GM21367 (cell line): ENCODE results near the gene CYFIP1.

Experiments used
- ATAC-seq: cut with Tn5 transposase; IDR thresholded peaks from one replicate; pipeline ENCODE4 v1.9.1; 2021; ENCODE audit not compliant: unreplicated experiment

Gene CYFIP1

DNA sequence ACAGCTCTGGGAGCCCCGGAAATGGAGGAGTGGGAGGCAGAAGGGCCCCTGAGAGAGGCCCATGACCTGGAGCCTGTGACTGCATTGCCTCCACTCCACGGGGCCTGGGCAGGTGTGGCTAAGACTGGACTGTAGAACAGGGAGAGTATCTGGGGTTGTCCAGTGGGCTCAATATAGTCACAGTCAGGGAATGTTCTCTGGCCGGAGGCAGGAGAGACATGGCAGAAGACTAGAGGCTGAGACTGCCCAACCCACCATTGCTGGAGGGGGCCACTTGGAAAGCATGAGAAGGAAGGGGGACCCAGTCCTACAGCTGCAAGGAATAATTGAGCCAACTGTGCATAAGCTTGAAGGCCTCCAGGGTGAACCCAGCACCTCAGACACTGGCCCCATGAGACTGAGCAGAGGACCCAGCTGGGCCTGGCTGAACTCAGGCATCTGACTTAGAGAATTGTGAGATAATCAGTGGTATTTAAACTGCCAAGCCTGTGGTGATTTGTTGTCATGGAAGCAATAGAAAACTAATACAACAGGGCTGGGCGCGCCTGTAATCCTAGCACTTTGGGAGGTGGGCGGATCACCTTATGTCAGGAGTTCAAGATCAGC is 108.6 kb downstream of the CYFIP1 start:
- no peak for ATAC-seq

DNA sequence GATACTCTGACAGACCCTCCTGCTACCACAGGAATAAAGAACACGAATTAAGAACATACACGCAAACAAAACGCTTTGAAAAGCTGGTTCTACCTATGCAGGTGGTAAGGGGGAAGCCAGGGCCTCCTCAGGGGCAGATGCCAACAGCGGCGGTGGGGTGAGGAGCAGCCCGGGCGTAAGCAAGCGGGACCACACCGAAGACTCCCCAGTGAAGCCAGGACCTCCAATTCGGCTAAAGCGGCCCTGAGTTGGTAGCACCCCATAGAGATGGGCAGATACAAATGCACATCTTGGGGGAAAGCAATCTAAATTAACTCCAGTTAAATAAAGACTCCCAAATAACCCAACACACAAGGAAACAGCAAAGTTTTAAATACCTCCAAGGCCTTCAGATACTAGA is 109.3 kb downstream of the CYFIP1 start:
- ATAC-seq = no peak

DNA sequence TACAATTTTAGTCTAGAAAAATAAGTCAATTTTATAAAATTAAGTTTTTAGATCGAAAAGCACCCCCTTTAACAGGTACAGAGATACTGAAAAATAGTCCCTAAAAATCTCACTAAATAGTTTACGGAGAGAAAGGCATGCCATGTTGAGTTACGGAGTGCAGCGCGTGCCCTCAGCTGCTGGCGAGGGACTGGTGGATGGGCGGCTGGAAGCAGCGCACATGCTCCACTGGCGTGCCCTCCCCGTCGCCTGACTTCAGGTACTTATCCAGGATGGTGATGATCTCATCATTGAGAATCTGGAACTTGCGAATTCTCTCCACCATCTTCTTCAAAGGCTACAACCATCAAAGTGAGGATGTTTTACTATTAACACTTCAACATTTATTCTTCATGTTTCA is 110.3 kb downstream of the CYFIP1 start:
- no peak for ATAC-seq

DNA sequence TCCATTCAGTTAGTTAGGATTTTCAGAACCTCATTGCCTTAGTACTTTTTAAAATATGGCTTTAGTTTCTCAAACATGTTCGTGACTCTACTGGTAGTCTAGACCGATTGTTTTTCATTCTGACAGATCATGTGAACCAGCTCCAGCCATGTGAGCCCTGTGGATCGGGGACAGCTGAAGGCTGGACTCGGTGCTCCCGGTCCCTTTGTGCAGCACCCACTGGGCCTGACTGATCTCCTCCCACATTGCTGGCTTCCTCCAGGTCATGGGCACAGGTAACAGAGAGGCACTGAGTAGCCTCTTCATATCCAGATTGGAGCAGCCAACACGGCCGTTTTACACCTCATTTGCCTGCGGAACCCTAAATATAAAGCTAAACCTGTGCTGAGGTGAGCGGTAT is 111.2 kb downstream of the CYFIP1 start:
- no peak for ATAC-seq

DNA sequence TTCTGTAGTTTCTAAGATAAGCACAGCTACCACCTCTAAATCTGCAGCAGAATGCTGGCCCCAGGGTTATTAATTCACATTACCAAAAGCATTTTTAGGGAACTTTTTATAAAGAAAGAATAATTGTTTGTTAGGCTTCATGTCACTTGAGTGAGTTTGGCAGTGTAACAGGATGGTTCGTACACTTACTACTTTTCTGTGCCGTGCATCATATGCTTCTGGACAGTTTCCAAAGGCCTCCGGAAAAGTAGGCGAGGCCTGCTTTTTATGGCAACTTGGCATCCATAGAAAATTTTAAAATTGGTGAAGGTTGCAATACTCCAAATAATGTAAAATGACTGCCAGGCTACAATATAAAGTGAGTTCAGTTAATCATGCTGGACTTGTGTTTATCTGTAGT is 111.7 kb downstream of the CYFIP1 start:
- no peak for ATAC-seq

DNA sequence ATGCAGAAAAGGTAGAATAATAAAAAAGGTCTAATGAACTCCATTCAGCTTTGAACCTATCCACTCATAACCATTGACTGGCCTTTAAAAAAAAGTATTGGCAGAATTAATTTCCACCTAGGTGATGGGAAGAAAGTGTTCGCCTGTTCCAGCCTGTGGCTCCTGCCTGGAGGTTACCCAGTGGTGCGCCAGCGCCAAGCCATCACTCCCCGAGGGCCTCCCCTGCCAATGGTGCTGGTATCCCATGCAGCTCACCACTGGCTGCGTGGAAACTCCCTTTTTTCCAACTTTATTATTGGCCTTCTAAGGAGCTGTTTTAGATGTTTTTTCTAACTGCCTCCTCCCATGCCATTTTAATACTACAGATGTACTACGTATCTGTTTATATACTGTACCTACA is 112.3 kb downstream of the CYFIP1 start:
- no peak for ATAC-seq

DNA sequence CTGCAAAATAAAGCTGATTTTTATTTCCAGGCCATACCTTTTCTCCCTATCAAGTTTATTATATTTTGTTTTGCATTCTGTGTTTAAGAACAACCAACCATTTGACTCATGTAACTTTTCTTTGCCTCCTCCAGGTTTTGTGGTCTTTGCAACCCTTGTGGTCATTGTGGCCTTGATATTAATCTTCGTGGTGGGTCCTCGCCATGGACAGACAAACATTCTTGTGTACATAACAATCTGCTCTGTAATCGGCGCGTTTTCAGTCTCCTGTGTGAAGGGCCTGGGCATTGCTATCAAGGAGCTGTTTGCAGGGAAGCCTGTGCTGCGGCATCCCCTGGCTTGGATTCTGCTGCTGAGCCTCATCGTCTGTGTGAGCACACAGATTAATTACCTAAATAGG is 114.1 kb downstream of the CYFIP1 start:
- no peak for ATAC-seq

DNA sequence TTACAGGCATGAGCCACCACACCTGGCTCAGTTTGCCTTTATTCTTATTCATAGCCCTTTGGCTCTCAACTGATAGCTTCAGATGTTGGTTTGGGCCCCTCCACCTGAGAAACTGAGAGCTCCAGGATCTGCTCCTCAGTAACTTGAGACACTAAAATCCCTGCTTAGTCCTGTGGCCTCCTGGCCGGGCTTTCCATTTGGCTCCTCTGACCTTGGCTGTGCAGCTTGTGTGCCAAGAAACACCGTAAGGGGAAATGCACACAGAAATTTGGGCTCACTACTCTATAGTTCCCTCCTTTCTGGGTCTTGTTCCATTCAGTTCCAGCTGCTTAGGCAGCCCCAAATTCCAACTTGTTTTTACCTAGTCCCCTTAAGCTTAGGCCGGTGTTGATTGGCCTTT is 116.8 kb downstream of the CYFIP1 start:
- ATAC-seq = no peak

DNA sequence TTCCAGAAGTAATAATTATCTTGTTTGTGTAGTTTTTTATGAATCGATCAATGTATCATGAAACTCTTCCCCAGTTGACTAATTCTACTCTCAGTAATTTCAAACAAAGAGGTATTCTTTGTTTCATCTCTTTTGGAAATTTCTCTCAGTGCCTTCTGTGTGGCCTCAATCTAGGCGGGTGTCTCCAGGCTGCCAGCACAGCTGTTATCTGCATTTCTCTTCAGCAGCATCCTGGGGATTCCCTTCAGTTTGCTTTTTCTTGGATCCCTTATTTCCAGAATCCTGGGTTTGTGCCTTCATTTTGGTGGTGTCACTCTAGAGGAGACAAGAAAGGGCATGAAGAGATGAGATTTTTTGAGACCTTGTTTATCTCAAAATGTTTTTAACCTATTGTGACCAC is 119.0 kb downstream of the CYFIP1 start:
- ATAC-seq = no peak

DNA sequence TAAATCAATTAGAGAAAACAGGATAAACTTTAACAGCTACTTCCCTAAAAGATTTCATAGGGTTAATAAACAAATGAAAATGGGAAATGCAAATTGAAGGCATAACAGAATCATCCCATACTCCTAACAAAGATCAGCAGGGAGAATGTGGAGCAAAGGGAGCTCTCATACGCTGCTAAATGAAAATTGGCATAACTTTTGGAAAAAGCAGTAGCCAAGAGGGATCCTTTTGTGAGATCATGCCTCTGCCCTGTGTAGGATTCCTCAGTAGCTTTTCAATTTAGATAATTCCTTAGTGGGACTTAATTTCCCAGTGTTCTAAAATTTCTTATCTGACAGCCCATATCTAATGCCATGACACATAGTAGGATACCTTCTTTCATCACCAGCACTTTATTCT is 123.5 kb downstream of the CYFIP1 start:
- no peak for ATAC-seq

DNA sequence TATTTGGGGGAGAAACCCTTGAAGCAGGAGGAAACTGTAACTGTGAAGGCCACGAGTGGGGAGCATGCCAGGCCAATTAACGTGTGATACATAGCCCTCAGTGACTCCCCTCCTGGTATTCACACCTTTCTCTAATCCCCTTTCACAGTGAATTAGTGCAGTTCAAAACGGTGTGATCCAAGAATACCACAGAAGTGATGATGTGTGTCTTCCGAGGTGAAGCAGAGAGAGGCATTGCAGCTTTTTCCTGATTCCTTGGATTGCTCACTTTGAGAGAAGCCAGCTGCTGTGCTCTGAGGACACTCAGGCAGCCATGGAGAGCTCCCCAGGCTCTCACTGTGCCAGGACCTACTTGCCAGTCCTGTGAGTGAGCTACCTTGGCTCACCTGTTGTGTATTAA is 124.4 kb downstream of the CYFIP1 start:
- no peak for ATAC-seq

DNA sequence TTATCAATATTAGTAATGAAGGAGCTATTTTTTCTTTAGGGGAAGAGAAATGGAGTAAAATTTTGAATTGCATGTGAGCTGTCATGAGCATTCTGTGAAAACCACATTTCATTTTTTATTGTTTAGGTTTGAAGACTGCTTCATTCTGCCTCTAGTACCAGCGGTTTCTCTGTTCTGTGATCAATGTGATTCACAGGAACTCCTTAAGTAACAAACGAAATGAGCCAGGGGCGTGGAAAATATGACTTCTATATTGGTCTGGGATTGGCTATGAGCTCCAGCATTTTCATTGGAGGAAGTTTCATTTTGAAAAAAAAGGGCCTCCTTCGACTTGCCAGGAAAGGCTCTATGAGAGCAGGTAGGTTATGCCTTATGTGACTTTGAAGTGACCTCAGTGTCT is 128.7 kb downstream of the CYFIP1 start:
- no peak for ATAC-seq

DNA sequence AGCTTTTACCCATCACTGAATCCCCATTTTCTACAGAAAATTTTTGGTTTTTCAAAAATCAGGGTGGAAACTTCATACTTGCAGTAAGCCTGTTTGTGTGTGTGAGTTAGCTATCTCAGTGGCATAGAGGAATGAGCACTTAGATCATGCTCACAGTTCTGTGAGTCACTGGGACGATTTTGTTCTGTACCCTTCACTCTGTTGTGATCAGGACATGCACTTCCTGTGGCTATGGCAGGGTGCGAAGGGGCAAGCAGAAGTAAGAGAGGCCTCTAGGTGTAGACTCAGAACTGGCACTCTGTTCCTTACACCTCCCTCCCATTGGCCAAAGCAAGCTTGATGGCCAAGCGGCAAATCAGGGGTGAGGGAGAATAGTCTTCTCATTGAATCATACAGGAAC is 130.1 kb downstream of the CYFIP1 start:
- ATAC-seq = no peak

DNA sequence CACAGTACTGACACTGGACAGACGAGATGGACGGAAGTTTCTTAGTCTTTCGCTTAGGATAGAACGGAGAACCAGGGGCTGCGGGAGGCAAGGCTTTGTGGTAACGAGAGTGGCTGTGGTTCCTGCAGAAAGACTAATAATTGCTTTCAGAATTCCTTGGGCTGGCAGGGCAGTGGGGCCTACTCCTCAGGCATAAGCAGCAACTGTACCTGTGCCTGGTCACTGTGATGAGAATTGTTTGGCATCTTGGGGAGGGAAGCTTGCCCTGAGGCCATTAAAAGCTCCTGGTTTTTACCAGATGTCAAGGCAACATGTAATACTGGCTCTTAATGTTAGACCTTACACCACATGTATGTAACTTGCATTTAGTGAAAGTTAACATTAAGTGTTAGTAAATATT is 134.1 kb downstream of the CYFIP1 start:
- ATAC-seq = no peak

DNA sequence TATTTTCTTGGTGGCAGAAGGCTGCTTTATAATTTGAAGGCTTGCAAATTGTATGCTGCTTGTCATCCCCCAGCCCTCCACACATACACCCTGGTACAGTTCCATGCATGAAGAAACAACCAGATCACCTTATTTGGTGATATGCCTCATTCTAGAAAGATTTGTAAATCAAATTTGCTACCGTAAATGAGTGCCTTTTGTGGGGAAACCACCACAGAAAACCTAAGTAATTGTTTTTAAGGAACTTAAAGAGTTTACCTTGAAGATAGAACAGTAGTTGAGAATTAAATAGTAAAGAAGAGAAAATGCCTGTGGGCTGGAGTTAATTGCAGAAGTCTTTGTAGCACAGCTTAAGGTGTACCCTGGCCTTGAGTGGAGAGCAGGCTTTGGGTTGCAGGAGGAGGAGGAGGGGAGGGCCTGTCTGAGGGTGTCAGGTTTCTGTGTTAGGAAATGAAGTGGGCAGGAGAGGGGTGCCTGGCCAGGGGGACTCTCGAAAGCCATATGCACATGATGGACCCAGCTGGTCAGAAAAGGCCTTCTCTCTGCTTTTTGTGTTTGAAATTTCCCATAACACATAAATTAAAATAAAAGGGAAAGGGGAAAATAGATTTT is 134.8 kb downstream of the CYFIP1 start:
- no peak for ATAC-seq

DNA sequence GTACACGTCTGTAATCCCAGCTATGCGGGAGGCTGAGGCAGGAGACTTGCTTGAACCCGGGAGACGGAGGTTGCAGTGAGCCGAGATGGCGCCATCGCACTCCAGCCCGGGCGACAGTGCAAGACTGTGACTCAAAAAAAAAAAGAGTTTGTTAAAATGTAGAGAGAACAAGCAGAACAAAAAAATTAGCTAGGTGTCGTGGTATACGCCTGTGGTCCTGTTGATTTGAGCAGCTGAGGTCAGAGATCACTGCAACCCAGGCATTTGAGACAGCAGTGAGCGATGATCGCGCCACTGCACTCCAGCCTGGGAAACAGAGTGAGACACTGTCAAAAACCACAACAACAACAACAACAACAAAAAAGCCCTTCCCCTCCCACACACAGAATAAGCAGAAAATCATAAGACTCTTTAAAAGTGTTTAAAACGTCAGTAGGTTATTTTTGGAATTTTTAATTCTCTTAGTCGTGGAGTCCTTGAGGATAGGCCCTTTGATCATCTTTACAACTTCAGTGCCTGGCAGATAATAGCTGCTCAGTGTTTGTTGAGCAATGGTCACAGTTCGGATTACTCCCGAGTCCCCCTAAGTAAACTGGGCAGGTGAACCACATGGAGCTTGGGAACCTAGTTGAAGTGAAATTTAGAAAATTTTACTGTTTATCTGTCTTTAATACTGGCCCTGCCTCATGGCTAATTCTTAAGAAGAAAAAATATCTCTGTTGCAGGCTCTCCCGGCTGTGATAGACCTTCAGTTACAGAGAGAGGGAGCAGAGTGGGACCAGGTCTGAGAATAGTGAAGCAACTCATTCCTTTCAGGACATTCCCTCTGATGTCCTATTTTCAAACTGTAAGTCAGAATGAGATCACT is 135.5 kb downstream of the CYFIP1 start:
- no peak for ATAC-seq

DNA sequence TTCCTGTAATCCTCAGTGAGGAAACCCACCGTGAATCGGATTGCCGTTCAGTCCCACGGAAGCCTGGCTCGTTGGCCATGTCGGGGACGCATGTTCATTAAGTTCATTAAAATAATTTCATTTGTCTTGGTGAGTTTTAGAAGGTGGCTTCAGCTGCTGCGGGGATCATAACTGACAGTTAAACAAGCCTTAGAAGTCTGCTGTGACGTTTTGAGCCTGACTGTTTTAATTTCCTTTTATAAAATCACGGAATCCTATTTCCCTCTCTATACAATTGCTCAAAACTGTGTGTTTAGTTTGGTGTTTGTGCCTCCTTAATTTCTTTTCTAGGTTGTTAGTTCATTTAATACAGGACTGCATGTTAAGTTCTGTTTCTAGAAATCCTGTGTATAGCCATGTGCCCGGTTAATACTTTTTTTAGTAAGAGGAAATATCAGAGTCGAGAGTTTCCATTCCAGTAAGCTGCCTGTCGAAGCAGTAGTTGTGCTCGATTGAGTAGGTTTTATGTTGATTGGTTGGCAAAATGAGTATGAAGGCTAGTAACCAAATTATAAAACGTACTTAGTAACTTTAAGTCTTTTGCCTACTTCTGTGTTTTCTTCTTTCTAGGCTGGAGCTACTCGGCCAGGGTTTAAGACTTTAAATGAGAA is 141.0 kb downstream of the CYFIP1 start:
- ATAC-seq = peak; percentile 0

DNA sequence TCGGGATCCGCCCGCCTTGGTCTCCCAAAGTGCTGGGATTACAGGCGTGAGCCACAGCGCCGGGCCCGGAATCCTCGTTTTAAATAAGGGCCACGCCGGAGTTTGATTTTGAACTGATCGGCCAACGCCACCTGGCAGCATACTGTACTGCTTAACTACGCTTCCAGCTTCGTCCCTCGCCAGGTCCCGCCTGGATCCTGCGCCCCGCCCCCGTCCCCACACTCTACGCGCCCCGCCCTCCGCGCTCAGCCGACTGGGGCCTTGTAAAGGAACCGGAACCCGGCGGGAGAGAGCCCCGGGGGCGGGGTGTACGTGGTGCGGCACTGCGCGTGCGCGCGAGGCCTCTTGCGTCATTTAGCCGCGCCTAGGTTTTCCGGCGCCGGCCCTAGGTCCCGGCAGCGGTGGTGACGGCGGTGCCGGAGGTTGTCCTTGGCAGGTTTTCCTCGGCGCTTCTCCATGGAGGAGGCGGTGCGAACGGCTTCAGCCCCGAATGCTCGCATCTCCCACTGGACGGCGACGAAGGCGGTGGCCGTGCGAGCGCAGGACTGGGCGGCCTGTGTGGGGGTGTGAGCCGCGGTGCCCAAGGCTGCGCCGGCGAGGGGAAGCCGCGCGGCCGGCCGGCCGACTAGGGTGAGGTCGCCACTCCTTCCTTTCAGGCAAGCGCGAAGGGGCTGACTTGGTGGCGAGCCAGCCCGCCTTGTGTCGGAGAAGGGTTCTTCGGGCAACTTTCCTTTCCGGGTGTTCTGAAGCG is 141.7 kb downstream of the CYFIP1 start, which contains the start of gene NIPA2:
TSS of gene NIPA2 (plus strand) at position 375 of the 751 bp plus-strand sequence. CDS start 13,066 bp downstream, outside the sequence.
- ATAC-seq = peak; percentile 74

DNA sequence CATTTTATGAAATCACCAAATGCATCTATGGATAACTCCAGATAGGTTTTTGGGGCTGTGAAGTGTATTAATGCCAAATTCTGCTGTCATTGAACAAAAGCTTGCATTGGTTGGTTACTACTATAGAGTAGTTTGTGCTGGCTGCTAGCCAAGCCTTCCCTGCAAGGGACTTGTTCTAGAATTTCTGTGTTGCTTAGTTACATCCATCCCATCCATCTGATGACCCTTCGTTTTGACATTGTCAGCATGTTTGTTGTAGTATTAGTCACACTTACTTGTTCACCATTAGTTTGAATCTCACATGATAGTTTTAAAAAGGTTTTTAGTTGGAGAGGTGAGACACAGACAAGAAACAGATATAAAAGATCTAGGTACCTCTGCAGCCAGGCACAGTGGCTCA is 148.7 kb downstream of the CYFIP1 start:
- no peak for ATAC-seq

DNA sequence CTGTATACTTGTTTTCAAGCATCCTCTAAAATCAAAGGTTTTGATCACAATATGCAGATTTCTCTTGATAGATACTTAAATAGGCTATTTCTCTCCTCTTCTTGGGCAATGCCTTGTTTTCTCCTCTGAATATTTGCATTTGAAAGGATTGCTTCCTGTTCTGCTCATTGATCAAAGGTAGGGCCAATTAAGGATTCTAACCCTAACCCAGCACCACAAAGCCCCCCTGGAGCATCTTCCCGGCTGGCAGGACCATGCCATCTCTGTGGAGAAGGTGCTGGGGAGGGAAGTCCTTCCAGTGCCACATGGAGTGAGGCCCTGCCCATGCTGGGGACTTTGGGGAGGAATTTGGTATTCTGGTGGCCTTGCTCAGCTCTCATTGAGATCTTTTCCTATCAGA is 153.0 kb downstream of the CYFIP1 start:
- ATAC-seq = no peak
